DMS 273 treated with DMSO at 0.1 percent for 48 hours (cell line): Measurements from ENCODE around the gene PTPRG.

Experiments
- DNase-seq: peaks from one replicate; lab custom pipeline; 2025; lab: John Stamatoyannopoulos, UW

PTPRG gene

GRCh38 chr3:62117903-62118548, 556.7 kb downstream of the PTPRG start:
- DNase-seq: no peak

- DNase-seq: no peak
Observed at GRCh38 chr3:62119139-62119538, 557.8 kb downstream of the PTPRG start.

DNA sequence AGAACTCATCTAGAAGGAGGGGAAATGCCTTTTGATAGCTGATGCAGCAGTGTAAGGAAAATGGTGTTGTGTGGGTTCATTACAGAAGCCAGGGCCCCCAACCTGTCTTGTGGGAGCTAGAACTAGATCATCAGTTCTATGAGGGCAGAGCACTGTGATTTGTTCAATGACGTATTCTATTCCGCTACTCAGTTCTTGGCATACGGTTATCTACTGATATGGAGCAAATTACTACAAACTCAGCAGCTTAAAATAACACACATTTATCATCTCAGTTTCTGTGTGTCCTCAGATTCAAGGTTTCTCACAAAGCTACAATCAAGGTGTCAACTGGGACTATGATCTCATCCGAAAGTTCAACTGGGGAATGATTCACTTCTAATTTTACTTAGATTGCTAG, 561.4 kb downstream of the PTPRG start:
- no peak for DNase-seq

DNA sequence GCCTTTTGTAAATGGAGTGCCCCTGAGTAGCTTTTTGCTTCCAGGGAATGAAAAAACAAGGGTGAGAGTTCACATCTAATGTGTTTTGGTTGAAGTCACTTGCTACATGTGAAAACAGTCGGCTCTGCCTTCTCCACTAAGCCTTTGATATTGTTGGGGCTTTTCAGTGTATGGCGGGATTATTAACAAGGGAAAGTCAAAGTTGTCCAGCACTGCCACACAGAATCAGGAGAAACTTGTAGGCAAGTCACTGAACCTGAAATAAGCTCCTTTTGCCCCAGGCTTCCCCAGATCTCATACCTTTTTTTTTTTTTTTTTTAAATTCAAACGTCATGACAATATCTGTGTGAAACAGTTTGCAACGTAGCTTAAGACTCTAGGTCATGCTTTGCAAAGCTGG, 564.0 kb downstream of the PTPRG start:
- no peak for DNase-seq

- DNase-seq: no peak
Observed at GRCh38 chr3:62127116-62127515, 565.7 kb downstream of the PTPRG start.

DNA sequence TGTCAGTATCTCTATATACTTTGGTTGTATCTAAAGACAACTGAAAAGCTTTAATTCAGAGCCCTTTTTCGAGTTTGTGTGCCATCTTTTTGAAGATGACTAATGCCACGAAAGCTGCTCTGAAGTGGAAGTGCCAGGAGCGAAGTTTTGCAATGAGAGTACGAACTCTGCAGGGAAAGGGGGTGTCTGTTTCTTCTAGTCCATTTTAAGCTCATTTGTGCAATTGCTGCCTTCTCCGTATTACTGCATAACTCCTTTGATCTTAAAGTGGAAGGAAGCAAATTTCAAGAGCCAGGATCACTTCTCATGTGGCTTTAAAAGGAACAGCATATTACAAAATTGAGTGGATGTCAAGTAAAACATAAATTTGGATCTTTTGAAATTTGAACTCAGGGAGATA, 566.7 kb downstream of the PTPRG start:
- no peak for DNase-seq

DNA sequence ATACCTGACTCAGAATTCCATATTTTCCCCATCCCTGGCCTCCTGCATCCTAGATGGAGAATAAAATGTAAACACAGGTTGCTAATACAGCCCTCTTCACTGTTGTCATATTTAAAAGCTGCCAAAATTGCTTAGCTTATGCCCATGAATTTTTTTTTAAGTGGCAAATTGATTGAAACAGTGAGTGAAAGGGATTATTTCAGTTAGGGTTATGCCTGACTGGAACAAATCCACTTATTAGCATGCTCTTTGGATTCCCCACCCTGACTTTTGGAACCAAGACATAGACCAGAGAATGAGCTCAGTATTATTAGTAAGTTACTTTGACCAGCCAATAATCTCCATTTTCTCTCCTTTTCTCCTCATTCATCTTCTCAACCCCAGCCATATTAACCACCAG, 567.3 kb downstream of the PTPRG start:
- DNase-seq: no peak

DNA sequence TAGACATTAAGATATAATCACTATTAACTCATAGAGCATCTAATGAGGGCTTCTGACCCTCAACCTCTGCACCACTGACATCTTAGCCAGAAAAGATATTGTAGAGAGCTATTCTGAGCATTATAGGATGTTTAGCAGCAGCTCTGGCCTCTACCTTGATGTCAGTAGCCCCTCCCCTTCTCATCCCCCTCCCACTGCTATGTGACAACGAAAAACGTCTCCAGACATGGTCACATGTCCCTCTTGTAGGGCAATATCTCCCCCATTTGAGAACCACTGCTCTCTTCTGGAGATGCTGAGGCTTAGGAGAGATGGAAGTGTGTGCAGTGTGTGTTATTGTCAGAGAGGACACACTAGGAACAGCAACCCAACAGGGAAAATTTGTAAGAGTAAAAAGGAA, 569.7 kb downstream of the PTPRG start:
- no peak for DNase-seq

GRCh38 chr3:62131620-62132019, 570.2 kb downstream of the PTPRG start:
- no peak for DNase-seq

DNA sequence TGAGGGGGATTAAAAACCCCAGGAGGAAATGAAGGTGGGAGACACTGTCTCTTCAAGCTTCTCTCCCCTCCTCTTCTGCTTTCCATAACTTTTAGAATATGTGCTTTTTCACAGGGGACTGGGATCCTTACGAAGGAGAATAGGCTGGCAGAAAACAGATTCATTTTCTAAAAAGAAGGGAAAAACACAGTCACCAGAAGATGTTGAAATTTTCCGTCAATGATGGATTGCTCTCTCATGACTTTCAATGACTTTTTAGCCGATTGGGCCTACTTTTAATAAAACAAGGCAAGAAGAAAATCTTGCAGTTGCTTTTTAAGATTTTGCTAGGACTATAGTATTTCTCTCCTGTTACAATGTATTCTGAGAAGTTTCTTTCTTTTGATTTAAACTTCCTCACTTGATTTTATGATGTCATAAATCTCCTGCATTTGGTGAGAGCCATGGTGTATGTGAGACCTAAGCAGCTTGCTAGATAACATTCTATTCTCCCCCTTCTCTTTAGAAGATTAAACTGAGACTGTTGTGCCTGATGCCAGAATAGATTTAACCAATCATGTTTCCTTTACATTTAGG, 570.7 kb downstream of the PTPRG start:
- no peak for DNase-seq

- no peak for DNase-seq
Observed at GRCh38 chr3:62133015-62133414, 571.6 kb downstream of the PTPRG start.

DNA sequence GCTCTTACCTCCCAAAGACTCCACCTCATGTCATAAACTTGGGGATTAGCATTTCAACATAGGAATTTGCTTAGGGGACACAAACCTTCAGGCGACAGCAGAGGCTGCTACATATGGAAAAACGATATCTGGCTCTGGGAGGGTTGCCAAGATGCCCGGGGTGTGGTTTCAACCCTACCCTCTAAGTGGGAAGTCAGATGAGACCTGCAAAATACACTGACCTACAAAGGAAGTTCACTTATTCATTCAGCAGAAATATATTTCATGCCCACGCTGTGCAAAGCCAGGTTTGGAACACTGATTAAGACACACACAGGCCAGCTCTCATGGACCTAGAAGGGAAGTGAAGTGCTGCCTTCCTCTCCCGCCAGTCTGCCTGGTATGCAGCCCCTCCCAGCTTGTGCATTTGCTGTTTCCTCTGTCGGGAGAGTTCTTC, 572.7 kb downstream of the PTPRG start:
- DNase-seq: no peak

- no peak for DNase-seq
Observed at GRCh38 chr3:62135741-62136140, 574.4 kb downstream of the PTPRG start.

- no peak for DNase-seq
Observed at GRCh38 chr3:62139957-62140356, 578.6 kb downstream of the PTPRG start.

GRCh38 chr3:62142331-62143085, 581.1 kb downstream of the PTPRG start:
- no peak for DNase-seq

- no peak for DNase-seq
Observed at GRCh38 chr3:62143843-62144450, 582.6 kb downstream of the PTPRG start.

DNA sequence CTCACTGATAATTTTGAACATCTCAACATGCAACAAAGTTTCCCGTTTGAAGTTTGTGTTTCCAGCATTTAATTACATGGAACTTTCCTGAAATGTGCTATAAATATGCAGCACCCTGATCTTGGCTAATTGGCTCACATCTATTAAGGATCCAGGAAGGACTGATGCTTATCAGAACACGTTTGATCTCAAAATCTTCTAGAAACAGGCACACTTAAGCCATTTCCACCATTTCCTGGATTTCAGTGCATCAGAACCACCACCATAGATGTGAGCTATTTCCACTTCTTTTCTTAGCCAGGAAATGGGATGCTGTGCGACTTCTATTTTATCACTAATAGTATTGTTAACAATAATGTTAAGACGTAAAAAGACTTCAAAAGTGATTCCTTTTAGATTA, 583.1 kb downstream of the PTPRG start:
- DNase-seq: no peak

DNA sequence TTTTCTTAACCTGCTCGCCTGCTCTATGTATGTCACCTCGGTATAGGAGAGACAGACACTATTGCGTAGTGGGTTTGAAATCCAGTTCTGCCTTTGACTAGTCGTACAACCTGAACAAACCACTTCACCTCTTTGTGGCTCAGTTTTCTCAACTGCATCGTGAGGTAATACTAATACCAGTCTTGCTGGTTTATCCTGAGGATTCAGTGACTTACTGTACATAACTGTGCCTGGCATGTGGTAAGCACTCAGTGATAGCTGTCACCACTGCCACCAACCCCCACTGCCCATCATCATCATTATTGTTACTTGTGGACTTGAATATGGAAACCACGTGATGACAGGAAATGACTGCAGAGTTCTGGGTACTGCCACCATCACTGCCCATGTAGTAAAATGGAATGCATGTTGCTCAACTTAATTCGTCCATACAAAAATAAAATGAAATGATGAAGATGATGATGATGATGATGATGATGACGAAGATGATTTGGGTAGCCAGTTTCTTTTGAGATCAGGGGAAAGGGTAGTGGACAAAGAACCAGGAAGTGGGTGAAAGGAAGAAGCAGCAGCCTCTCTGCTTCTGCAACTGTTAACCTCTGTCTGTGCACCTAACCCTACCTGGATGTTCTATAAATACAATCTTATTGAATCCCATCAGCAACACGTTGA, 583.9 kb downstream of the PTPRG start:
- no peak for DNase-seq

DNA sequence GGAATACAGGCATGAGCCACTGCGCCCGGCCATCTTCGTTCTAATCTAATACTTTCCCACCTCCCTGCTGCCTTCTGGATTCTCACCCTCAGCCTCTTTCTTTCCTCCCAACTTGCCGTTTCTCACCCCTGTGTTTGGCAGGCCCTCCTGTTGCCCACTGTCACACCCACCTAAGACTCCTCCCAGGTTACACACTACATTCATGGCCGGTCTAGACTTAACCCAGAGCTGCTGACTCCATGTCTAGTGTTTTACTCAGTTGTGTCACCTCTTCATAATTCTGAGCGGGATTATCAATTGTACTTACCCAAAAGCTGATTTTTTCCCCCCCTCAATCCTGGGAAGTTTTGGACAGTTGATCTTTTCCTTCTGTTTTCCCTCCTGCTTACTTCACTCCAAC, 588.2 kb downstream of the PTPRG start:
- no peak for DNase-seq

DNA sequence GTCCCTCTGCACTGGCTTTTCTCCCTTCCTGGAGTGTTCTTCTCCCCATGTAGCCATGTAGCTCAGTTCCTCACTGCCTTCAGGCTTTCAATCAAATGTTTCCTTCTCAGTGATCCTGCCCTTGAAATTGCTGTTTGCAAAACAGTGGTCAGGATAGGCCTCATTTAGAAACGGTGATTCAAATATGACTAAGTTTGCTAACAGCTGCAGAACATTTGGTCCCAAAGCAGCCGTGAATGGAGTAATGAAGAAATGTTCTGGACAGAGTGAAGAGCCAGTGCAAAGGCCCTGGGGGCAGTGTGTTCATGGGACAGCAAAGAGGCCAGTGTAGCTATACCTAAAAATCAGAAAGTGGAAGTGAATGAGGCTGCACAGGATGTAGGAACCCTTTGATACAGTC, 588.6 kb downstream of the PTPRG start:
- DNase-seq: no peak

DNA sequence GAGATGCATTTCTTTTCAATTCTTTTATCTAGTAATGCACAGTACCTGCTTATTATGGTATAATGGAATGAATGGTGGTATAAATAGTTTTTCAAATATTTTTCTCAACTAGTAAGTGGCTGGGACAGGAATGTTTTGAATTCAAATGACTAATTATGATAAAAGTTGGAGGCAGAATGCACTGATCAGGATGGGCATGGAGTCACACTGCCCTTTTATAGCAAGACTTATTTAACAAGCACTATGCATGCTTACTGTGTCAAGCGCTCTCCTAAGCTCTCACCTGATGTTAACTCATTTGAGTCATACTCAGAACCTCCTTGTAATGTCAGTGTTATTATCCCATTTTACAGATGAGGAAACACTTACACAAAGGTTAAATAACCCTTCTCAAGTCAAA, 590.2 kb downstream of the PTPRG start:
- no peak for DNase-seq

DNA sequence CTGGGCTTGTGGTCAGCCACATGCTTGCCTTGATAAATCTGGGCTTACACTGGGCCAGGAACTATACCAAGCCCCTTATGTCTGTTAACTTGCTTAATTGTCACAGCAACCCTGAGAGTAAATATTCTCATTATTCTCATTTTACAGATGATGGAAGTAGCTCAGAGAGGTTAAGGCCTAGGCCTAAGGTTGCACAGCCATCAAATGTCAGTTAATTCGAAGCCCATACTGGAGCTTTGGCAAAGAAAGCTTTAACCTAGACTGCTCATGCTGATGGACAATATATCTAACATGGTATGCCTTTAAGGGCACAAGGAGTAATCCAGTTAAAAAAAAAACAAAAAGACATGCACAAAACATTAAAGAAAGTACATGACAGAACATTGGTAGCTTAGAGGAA, 591.9 kb downstream of the PTPRG start:
- DNase-seq: no peak
